GM21381 (cell line): ENCODE measurements around the gene SSTR4.

Source experiments
- ATAC-seq: cut with Tn5 transposase; IDR thresholded peaks from one replicate; pipeline ENCODE4 v1.9.1; 2021; ENCODE audit warnings: mild to moderate bottlenecking, moderate library complexity; ENCODE audit not compliant: unreplicated experiment

The SSTR4 gene

GRCh38 chr20:23063168-23063567, 28.1 kb downstream of the SSTR4 start:
- no peak for ATAC-seq

DNA sequence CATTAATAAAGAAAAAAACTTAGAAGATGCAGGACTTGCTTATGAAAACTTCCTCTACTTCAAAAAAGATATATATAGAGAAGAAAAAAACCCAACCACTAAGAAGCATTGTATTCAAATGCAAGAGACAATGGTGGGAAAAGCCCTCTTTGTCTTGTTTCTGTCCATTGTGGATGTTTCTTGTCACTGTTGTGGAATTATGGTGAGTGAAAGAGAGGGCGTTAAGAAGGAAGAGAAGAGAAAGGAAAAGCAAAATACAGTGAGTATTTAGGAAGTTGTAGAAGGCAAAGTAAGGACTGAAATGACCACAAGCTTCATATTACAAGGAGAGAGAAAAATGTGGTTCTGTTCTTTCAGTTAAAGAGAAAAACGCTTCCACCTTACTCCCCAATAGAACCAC, 28.5 kb downstream of the SSTR4 start:
- ATAC-seq: no peak

DNA sequence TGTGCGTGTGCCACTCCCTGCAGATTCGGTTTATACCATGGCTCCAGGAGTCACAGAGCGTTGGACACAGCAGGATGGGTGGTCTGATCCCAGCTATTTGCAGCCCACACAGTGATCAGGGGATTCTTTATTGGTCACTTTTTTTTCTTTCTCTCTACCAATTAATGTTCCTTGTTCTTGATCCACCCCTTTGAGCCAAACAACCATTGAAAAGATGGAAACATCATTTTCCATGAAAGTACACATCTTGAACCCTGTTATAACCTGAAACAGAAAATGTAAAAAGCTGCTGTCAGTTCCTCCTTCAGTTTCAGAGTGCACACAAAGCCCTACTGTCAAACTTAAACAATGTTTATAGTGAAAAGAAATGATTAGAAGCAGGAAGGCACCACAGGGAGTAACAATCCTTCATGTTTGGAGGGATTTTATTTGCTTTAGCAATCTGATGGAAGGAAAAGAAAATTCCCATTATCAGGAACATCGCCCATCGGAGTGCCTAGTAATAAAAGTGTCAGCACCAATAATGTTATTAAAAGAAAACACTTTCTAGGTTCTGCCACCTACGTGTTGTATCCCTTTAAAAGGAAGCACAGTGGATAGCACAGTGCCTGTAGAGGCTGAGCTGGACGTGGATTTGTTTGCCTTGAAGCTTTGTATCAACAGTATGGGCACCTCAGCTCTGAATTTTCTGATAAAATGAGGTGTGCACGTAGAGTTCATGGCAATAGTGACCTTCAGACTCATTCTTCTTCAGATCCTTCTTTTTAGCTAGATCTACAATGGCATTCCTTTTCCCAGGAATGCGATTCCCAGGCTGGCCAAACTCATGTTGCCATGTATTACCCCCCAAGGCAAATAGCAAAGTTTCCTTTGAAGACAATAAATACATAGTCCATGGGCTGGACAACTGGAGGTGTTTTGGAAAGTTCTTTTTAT, 30.4 kb downstream of the SSTR4 start:
- no peak for ATAC-seq

DNA sequence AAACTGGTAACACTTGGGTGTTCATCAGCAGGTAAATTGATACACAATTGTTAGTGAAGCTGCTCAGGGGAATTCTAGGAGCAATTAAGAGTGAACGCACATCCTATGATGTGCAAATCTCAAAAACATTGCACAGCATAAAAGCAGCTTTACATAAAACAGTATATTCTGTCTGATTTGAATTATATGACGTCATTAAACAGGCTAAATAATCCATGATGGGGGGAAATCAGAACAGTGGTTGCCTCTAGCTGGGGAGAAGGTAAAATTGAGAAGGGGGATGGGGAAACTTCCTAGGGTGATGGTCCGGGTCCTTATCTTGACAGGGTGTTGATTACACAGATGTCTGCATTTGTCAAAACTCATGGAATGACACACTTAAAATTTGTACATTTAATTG, 31.7 kb downstream of the SSTR4 start:
- ATAC-seq: no peak

- no peak for ATAC-seq
Observed at GRCh38 chr20:23068283-23068682, 33.2 kb downstream of the SSTR4 start.

DNA sequence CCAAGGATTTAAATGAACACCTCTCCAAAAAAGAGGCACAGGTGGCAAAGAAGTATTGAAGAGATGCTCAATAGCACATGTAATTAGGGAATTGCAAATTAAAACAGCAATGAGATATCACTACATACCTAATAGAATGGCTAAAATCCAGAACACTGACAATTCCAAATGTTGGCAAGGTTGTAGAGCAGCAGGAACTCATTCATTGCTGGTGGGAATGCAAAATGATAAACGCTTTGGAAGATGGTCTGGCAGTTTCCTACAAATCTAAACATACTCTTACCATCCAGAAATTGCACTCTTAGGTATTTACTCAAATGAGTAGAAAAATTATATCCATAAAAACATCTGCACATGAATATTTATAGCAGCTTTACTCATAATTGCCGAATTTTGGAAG, 34.0 kb downstream of the SSTR4 start:
- no peak for ATAC-seq

DNA sequence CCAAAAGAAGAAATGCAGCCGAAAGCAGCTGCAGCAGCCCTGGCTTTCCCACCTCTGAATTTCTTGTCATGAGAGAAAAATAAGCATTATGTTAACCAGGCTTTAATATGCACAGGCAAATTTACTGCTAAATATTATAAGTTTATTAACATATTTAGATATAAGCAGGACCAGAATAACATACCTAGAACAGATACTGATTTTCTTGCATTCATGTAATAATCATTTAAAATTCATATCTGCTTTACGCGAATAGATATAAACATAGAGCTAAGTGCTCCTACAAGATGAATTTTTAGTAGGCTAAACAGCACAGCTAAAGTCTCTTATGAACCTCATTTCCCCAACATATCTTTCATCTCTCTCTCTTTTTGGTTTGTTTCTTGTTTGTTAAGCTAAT, 36.3 kb downstream of the SSTR4 start:
- no peak for ATAC-seq

DNA sequence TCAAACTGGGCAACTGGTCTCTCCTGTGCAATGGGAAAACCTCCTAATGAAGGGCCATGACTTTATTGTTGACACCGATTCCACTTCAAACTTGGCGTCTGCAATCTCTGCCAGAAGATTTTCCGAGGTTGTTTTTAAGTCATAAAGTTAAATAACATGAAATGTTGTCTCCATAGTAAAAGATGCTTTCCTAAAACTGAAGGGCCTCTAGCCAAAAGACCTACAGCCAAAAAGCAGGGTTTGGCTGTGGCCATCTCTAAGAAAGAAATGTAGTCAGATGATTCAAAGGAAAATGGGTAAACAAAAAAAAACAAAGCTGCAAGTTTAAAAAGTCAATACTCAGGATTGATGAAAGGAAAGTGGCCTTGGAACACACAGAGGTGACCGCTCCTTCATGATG, 36.9 kb downstream of the SSTR4 start:
- no peak for ATAC-seq

GRCh38 chr20:23072892-23073586, 37.9 kb downstream of the SSTR4 start:
- ATAC-seq: no peak

DNA sequence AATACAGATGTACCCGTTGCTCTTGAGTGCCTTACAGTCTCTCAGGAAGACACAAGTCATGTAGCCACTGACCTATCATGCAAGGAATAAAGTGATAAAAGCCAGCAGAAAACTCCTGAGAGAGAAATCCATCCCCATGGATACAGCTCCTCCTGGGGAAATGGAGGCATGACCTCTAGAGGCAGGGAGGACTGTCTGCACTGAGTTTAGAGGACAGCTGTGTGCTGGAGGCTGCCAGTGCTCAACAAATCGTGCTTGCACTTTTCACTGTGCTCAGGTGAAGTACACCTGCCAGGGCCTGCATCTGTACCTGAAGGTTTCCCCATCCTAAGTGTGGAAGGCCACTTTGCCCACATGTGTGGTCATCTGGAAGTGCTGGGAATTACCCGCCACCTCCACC, 38.9 kb downstream of the SSTR4 start:
- no peak for ATAC-seq

- ATAC-seq: no peak
Observed at GRCh38 chr20:23077277-23077676, 42.2 kb downstream of the SSTR4 start.

DNA sequence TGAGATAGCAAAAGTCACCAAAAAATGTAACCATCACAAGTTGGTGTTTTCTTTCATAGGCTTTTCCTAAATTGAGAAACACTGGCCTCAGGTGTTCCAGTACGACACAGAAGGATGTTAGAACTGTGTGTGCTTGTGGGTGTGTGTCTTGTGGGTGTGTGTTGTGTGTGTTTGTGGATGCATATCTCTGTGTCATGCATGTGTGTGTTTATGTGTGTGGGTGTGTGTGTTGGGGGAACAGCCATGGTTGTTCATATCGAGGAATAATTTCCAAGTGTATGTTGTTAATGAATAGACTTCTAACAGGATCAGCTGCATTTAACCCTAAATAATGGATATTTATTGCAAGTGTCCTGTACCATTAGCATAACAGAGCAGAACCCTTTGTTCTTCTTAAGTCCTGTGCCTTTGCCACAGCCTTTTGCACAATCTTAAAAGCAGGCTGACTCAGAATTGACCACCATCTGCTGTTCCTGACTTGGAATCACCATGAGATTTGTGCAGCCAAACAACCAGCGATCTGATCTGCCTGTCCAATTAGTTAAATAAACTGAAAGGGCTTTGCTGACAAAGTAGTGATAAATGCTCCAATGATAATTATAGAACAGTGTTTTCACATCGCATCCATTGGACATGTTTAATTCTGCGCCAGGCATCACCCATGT, 43.4 kb downstream of the SSTR4 start:
- ATAC-seq: no peak

- no peak for ATAC-seq
Observed at GRCh38 chr20:23079016-23079351, 43.9 kb downstream of the SSTR4 start.

DNA sequence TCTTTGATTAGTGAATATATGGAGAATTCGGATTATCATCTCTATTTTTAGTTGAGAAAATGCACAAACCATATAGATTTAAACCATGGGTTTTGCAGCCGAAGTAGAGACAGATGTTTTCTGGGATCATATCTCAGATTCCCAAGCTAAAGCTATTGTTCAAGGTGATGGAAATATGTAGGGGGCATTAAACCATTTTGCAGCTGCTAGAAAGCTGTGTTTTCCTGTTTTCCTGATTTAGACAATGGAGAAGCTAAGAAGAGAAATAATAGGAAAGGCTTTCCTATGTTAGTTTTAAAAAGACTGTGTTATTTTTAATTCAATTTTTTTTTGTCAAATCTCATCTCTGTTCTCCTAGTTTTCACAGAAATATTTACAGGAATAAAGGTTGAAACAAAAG, 44.8 kb downstream of the SSTR4 start:
- no peak for ATAC-seq

GRCh38 chr20:23080521-23080920, 45.4 kb downstream of the SSTR4 start:
- no peak for ATAC-seq

- no peak for ATAC-seq
Observed at GRCh38 chr20:23081263-23081819, 46.2 kb downstream of the SSTR4 start.

DNA sequence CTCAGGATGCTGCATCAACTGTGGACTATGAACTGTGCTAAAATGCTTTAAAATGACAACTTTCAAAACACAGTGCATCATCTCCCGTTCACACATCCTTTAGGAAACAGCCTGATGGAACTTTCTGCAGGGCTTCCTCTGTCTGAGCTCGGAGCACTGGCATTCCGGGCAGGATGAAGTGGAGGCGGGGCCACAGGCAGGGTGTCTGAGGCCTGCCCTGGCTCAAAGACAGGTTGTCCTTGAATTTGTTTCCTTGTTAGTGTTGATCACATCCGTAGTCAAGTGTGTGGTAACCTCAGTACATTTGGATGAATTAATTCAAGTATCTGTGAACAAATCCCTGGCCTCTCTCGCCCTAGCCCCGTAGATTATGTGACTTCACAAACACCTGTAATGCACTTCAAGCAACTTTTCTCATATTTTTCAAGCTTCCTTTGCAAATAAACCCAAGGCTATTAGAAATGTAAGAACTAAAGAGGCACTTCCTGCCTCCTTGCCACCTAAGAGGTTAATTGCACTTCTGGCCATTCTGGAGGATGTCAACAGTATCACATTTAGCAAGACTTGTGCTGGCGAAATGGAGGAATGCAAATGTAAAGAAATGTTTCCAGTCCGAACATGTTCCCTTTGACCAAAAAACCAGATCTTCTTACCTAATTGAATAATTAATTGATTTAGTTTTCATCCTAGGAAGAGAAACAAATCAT, 47.9 kb downstream of the SSTR4 start:
- ATAC-seq: no peak

DNA sequence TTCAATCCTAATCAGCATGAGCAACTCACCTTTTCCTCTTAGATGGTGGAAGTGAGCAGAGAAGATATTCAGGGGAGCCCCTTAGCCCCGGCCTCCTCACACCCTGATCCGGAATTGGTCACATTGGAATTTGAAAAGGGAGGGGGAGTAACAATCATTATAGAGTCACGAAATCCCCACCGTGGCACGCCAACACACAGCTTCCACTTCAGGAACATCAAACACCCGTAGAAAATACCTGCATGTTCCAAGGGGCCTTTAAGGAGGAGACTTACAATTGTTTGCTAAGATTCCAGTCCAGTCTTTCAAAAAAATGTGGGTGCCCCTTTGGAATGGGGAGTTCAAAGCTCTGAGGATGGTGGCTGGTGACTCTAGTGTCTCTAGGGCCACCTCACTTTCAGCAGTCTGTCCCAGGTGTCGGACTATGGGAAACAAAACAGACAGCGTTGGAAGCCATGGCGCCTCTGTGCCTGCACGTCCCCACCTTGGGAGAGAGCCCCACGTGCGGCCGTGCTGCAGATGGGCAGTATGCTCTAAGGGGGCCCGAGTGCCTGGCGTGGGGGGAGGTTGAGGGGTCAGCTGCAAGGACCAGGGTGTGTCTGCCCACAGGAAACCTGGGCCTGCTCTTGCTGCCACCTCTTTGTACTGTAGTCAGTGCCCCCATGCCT, 48.6 kb downstream of the SSTR4 start:
- no peak for ATAC-seq

GRCh38 chr20:23084282-23084844, 49.3 kb downstream of the SSTR4 start:
- ATAC-seq: no peak

- ATAC-seq: no peak
Observed at GRCh38 chr20:23084845-23085365, 49.8 kb downstream of the SSTR4 start.
